Keratinocyte (primary cell): ENCODE results near the gene VAV2.

Source experiments
- CTCF ChIP-seq, 3 experiments: IDR thresholded peaks in 1 of 3; conservative IDR thresholded peaks in 1 of 3; optimal IDR thresholded peaks in 1 of 3; 2 replicates in 2 of 3; 3 replicates in 1 of 3; pipeline versions ENCODE3 to v1.5.1; 2011; ENCODE audit warnings: low read length in 3 of 3, mild to moderate bottlenecking in 3 of 3, moderate library complexity in 2 of 3, control low read depth in 1 of 3, inconsistent platforms in 1 of 3; ENCODE audit not compliant: insufficient read depth in 2 of 3; ENCODE audit errors: extremely low read depth in 1 of 3
- EZH2 ChIP-seq: IDR thresholded peaks from one replicate; pipeline ENCODE4 v1.6.1; 2012; ENCODE audit warnings: inconsistent platforms, mild to moderate bottlenecking, low read length, moderate library complexity

GRCh38 chr9:133788045-133788818 lies 203.9 kb downstream of the VAV2 start:
- no peak for TF ChIP-seq CTCF (optimal IDR thresholded peaks at IDR 0.05 in 1 of 3, IDR thresholded peaks at IDR 0.05 in 1 of 3, conservative IDR thresholded peaks at IDR 0.05 in 1 of 3; ENCODE audit: extremely low read depth in 1 of 3, insufficient read depth in 2 of 3, low read length in 3 of 3)
- TF ChIP-seq EZH2 = no peak
